ENCODE measurements around the gene RPL36. TPM values are rescaled to one million over a fixed set of nuclear protein-coding genes. Genes with fewer than 3 reads are reported as not detected.

The RPL36 gene
- polyA plus RNA-seq, 1 donor (not counting 4 experiments of a cell fraction or from before 2014, with no cell fraction given) = 636 TPM

GRCh38 chr19:5713228-5713627 lies 23.1 kb downstream of the RPL36 start:
- Histone ChIP-seq H3K9me1 (ENCODE audit: control insufficient read depth, extremely low read depth, insufficient read depth, low read length) (no peaks in the 10 kb centered on the region), H3K27me3 (ENCODE audit: control insufficient read depth, extremely low read depth, insufficient read depth, low read length) (no peaks in the 10 kb centered on the region), H2AFZ (ENCODE audit: control insufficient read depth, low read length) (no peak overlapping the region), H3K4me3 (ENCODE audit: control insufficient read depth in 2 of 3, extremely low read depth in 1 of 3, insufficient read depth in 2 of 3, low read depth in 1 of 3, low read length in 3 of 3) (no peak overlapping the region), H3K4me1 (ENCODE audit: control insufficient read depth, extremely low read depth, insufficient read depth, low read length) (peaks cover 10% of the 10 kb centered on the region), H3K36me3 (ENCODE audit: control insufficient read depth in 2 of 2, extremely low read depth in 1 of 2, insufficient read depth in 2 of 2, low read length in 2 of 2) (peaks cover 34 to 49% of the 10 kb centered on the region in 2 experiments), H3K27ac (ENCODE audit: control insufficient read depth, insufficient read depth, low read length) (no peak overlapping the region), H4K20me1 (ENCODE audit: control insufficient read depth, extremely low read depth, insufficient read depth, low read length) (peaks cover 13% of the 10 kb centered on the region), H3K9ac (ENCODE audit: control insufficient read depth, extremely low read depth, insufficient read depth, low read length) (no peak overlapping the region), H3K79me2 (ENCODE audit: control insufficient read depth, insufficient read depth, low read length) (peaks cover 35% of the 10 kb centered on the region), H3K4me2 (ENCODE audit: control insufficient read depth, extremely low read depth, insufficient read depth, low read depth, low read length) (no peak overlapping the region), H3K9me3 (ENCODE audit: control insufficient read depth, low read depth, low read length) (no peaks in the 10 kb centered on the region)
- DNase-seq (ENCODE audit: low read depth, low spot score) (no peak), FAIRE-seq (no peak)
- dilution Hi-C loops (cut with MboI; ENCODE audit: extremely low pct_ligation_motif_present, low sequenced_read_pairs) = no loop called here
- TF ChIP-seq, protein P1, sequence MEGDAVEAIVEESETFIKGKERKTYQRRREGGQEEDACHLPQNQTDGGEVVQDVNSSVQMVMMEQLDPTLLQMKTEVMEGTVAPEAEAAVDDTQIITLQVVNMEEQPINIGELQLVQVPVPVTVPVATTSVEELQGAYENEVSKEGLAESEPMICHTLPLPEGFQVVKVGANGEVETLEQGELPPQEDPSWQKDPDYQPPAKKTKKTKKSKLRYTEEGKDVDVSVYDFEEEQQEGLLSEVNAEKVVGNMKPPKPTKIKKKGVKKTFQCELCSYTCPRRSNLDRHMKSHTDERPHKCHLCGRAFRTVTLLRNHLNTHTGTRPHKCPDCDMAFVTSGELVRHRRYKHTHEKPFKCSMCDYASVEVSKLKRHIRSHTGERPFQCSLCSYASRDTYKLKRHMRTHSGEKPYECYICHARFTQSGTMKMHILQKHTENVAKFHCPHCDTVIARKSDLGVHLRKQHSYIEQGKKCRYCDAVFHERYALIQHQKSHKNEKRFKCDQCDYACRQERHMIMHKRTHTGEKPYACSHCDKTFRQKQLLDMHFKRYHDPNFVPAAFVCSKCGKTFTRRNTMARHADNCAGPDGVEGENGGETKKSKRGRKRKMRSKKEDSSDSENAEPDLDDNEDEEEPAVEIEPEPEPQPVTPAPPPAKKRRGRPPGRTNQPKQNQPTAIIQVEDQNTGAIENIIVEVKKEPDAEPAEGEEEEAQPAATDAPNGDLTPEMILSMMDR (optimal IDR thresholded peaks at IDR 0.05 in 1 of 3, IDR thresholded peaks at IDR 0.05 in 1 of 3, conservative IDR thresholded peaks at IDR 0.05 in 1 of 3; ENCODE audit: extremely low read depth in 1 of 3, insufficient read depth in 2 of 3, low read length in 3 of 3) = no peak
- TF ChIP-seq EZH2 (IDR thresholded peaks at IDR 0.05; ENCODE audit: low read length) = no peak

DNA sequence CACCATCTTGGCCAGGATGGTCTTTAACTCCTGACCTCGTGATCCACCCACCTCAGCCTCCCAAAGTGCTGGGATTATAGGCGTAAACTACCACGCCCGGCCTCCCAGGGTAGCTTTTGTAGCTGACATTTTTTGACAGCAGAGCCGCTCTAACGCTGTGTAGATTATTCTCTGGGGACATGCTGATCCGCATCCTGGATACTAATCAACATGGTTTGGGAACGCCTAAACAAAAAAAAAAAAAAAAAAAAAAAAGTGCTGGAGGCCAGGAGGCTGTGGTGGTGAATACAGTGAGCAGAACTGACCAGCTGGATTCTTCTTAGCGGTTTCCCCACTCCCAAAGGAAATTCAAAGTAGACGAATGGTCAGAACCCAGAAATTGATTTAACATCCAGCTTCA lies 24.7 kb downstream of the RPL36 start:
- H3K4me2 ChIP-seq (ENCODE audit: control insufficient read depth, extremely low read depth, insufficient read depth, low read depth, low read length) = no peak overlapping the region
- no peaks in the 10 kb centered on the region for H3K27me3 ChIP-seq (ENCODE audit: control insufficient read depth, extremely low read depth, insufficient read depth, low read length)
- peaks cover 19% of the 10 kb centered on the region for H3K4me1 ChIP-seq (ENCODE audit: control insufficient read depth, extremely low read depth, insufficient read depth, low read length)
- peaks cover 51% of the 10 kb centered on the region for H3K79me2 ChIP-seq (ENCODE audit: control insufficient read depth, insufficient read depth, low read length)
- dilution Hi-C loops (cut with MboI; ENCODE audit: extremely low pct_ligation_motif_present, low sequenced_read_pairs) = no loop called here
- FAIRE-seq (no peak), DNase-seq (ENCODE audit: low read depth, low spot score) (no peak)
- no peak overlapping the region for H2AFZ ChIP-seq (ENCODE audit: control insufficient read depth, low read length)
- peaks cover 31 to 49% of the 10 kb centered on the region in 2 experiments for H3K36me3 ChIP-seq (ENCODE audit: control insufficient read depth in 2 of 2, extremely low read depth in 1 of 2, insufficient read depth in 2 of 2, low read length in 2 of 2)
- no peak overlapping the region for H3K27ac ChIP-seq (ENCODE audit: control insufficient read depth, insufficient read depth, low read length)
- peaks cover 13% of the 10 kb centered on the region for H4K20me1 ChIP-seq (ENCODE audit: control insufficient read depth, extremely low read depth, insufficient read depth, low read length)
- no peaks in the 10 kb centered on the region for H3K9me3 ChIP-seq (ENCODE audit: control insufficient read depth, low read depth, low read length)
- no peak overlapping the region for H3K4me3 ChIP-seq (ENCODE audit: control insufficient read depth in 2 of 3, extremely low read depth in 1 of 3, insufficient read depth in 2 of 3, low read depth in 1 of 3, low read length in 3 of 3)
- H3K9ac ChIP-seq (ENCODE audit: control insufficient read depth, extremely low read depth, insufficient read depth, low read length) = no peak overlapping the region
- TF ChIP-seq EZH2 (IDR thresholded peaks at IDR 0.05; ENCODE audit: low read length) = no peak
- TF ChIP-seq, protein P1 (optimal IDR thresholded peaks at IDR 0.05 in 1 of 3, IDR thresholded peaks at IDR 0.05 in 1 of 3, conservative IDR thresholded peaks at IDR 0.05 in 1 of 3; ENCODE audit: extremely low read depth in 1 of 3, insufficient read depth in 2 of 3, low read length in 3 of 3) = no peak
- no peaks in the 10 kb centered on the region for H3K9me1 ChIP-seq (ENCODE audit: control insufficient read depth, extremely low read depth, insufficient read depth, low read length)
